Astrocyte of the cerebellum (primary cell): ENCODE data around the gene IGSF22.
A peak's percentile ranks its signal among the peaks of the same experiment; 100 is the strongest.

Experiments used
- DNase-seq: peaks from one replicate; pipeline ENCODE4 v3.0.0-alpha.2; 2011; ENCODE audit warnings: low read depth
- H3K4me3 ChIP-seq: 2 replicates; pipeline ENCODE4 v1.5.1; 2011; ENCODE audit warnings: mild to moderate bottlenecking, low read depth, low read length, moderate library complexity
- CTCF ChIP-seq: IDR thresholded peaks from 2 replicates; pipeline ENCODE4 v1.5.1; 2012; ENCODE audit warnings: low read length, low read depth, moderate library complexity, mild to moderate bottlenecking; ENCODE audit errors: missing control alignments
- in situ Hi-C: cut with HindIII; loops from 2 replicates; pipeline ENCODE4 v1.10.0; 2017; ENCODE audit warnings: low sequenced_read_pairs

The IGSF22 gene

DNA sequence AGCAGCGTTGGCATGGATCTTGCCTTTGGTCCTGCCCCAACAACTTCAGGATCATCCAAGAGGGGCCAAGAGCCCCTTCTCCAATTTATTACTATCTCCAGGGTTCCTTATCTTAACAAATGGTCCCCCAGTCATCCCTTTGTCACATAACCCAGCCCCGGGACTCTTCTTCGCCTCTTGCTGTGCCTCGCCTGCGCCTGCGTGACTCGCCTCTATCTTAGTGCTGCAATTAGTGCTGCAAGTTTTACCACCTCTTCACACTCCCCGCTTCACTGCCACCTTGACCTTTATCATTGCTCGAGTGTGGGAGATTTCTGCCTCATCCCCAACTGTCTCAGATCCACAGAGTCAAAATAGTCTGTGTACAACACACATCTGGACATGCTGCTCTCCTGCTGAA is 4.0 kb upstream of the IGSF22 start:
- in situ Hi-C loops, result no loop called here
- TF ChIP-seq CTCF, result no peak
- DNase-seq, result no peak
- no peak overlapping the region for H3K4me3 ChIP-seq

GRCh38 chr11:18729426-18729825 is 3.4 kb upstream of the IGSF22 start:
- in situ Hi-C loops, result no loop called here
- H3K4me3 ChIP-seq, result no peak overlapping the region
- no peak for TF ChIP-seq CTCF
- no peak for DNase-seq

GRCh38 chr11:18728658-18729057 is 2.7 kb upstream of the IGSF22 start:
- no peak for TF ChIP-seq CTCF
- in situ Hi-C loops, result no loop called here
- no peak overlapping the region for H3K4me3 ChIP-seq
- no peak for DNase-seq

DNA sequence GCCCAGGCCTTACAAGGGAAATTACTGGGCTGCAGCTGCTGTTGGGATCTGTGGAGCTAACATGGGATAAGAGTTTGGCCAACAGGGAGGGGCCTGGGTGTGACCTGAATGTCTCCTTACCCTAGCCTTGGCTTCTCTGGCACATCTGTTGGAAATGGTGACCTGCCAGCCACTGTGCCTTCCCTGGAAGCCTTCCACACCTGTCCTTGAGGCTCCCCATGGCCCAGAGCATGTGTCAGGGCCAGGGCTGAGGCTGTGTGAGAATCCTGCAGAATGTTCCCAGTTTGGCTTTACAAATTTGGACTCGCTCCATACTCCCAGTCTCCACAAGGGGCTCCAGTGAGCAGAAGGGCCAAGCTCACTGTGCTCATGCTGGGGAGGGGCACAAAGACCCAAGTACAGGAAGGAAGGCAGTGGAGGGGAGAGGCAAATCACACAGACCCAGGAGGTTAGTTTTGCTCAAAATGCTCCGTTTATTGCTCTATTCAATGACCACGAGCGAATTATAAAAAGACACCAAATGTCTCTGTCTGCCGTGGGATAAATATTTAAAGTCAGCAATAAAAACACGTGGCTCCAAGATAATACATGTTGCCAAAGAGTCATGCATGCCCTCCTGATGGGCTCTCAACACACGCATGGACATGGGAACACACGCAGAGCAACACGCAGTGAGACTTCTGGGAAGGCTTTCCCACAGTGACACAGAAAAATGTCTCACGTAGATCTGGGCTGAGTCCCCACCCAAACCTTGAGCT is 1.7 kb upstream of the IGSF22 start:
- TF ChIP-seq CTCF, result peak; percentile 84
- in situ Hi-C loops, result no loop called here
- DNase-seq, result no peak

DNA sequence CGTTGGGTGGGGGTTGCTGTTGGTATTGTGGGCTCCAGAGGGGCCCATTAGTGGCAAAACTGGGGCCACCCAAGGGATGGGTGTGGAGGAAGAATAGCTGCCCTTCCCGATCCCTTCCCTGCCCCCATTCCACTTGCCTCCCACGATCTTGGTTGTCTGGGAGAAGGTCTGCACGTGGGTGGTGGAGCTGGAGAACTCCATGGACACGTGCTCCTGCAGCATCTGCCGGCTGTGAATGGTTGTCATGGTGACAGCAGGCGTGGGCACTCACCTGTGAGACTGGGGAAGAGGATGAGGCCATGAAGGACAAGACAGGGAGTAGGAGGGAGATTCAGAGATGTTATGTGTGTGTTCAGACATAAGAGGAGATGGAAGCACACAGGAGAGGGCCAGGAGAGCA is 2.0 kb downstream of the IGSF22 start:
- in situ Hi-C loops, result no loop called here
- no peak for TF ChIP-seq CTCF
- DNase-seq, result no peak
- H3K4me3 ChIP-seq, result no peak overlapping the region

More for the DNA sequence above, 1.7 kb upstream of the IGSF22 start:
- H3K4me3 ChIP-seq, result no peak overlapping the region

DNA sequence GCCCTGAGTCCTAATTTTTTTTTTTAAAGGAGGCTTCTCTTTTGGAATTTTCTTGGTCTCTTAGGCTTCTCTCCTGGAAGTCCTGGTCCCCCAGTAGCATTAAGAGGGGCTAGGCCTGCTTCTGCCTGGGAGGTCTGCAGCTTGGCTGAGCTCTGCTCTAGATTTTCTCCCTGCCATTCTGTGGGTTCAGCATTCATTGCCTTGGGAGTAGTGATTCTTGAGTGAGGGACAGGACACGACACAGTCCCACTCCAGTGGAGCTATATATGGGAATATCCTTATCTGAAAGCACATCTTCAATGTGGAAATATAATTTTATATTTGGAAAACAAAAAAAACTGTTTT is 3.7 kb downstream of the IGSF22 start:
- no peak for TF ChIP-seq CTCF
- in situ Hi-C loops, result no loop called here
- no peak overlapping the region for H3K4me3 ChIP-seq
- DNase-seq, result no peak
